Kidney epithelial cell (primary cell): ENCODE data around the gene CLEC4G. TPM values are rescaled to one million over a fixed set of nuclear protein-coding genes. Genes with fewer than 3 reads are reported as not detected.

Source experiments
- DNase-seq: peaks from one replicate; pipeline ENCODE4 v3.0.0-alpha.2; 2010; ENCODE audit warnings: low read depth
- H3K27me3 ChIP-seq: 2 replicates; pipeline ENCODE4 v1.6.0; 2011; ENCODE audit warnings: low read length; ENCODE audit not compliant: control insufficient read depth, insufficient read depth
- H3K36me3 ChIP-seq: 2 replicates; pipeline ENCODE4 v1.5.1; 2011; ENCODE audit warnings: low read length; ENCODE audit not compliant: control insufficient read depth, insufficient read depth
- H3K4me3 ChIP-seq: 2 replicates; pipeline ENCODE4 v1.5.1; 2011; ENCODE audit warnings: low read depth, mild to moderate bottlenecking, control low read depth, low read length
- CTCF ChIP-seq: IDR thresholded peaks from 2 replicates; pipeline ENCODE4 v1.5.1; 2011; ENCODE audit warnings: mild to moderate bottlenecking, moderate library complexity, low read length, control low read depth, inconsistent platforms; ENCODE audit not compliant: insufficient read depth, poor library complexity, severe bottlenecking
- total RNA-seq: library from RNA; depleted of rRNA; stranded (reverse); fragments of >200 nt; gene quantifications from 2 replicates; pipeline ENCODE4 v1.2.3, GENCODE V29; 2015

Gene CLEC4G
- total RNA-seq, 1 donor from 2014 or later = not detected

GRCh38 chr19:7743425-7743841, 11.5 kb upstream of the CLEC4G start:
- DNase-seq = no peak
- Histone ChIP-seq H3K27me3 (no peaks in the 10 kb centered on the region), H3K4me3 (no peak overlapping the region), H3K36me3 (no peaks in the 10 kb centered on the region)
- TF ChIP-seq CTCF = no peak

- DNase-seq = no peak
- Histone ChIP-seq H3K27me3 (no peaks in the 10 kb centered on the region), H3K4me3 (no peak overlapping the region), H3K36me3 (no peaks in the 10 kb centered on the region)
- TF ChIP-seq CTCF = no peak
These were observed 11.1 kb upstream of the CLEC4G start for GRCh38 chr19:7742991-7743390.

- Histone ChIP-seq H3K27me3 (no peaks in the 10 kb centered on the region), H3K4me3 (no peak overlapping the region), H3K36me3 (no peaks in the 10 kb centered on the region)
- TF ChIP-seq CTCF = no peak
- DNase-seq = no peak
These were observed 10.7 kb upstream of the CLEC4G start for GRCh38 chr19:7742575-7742974.

- Histone ChIP-seq H3K36me3 (no peaks in the 10 kb centered on the region), H3K27me3 (peaks cover 2% of the 10 kb centered on the region), H3K4me3 (no peak overlapping the region)
- no peak for DNase-seq
- TF ChIP-seq CTCF = no peak
These were observed 8.8 kb upstream of the CLEC4G start for GRCh38 chr19:7740682-7741054.

GRCh38 chr19:7739801-7740681, 8.1 kb upstream of the CLEC4G start:
- H3K4me3 ChIP-seq = no peak overlapping the region
- H3K27me3 ChIP-seq = peaks cover 3% of the 10 kb centered on the region
- DNase-seq = no peak
- no peaks in the 10 kb centered on the region for H3K36me3 ChIP-seq
- TF ChIP-seq CTCF = no peak
